Endothelial cell of coronary artery (primary cell): ENCODE data around the gene AGAP9. TPM values are rescaled to one million over a fixed set of nuclear protein-coding genes. Genes with fewer than 3 reads are reported as not detected.

Experiments
- total RNA-seq: library from RNA; depleted of rRNA; stranded (reverse); fragments of >200 nt; gene quantifications from 2 replicates; pipeline ENCODE4 v1.2.3, GENCODE V29; 2014

The AGAP9 gene
- total RNA-seq: 0.90 and 2.9 TPM in 2 replicates

DNA sequence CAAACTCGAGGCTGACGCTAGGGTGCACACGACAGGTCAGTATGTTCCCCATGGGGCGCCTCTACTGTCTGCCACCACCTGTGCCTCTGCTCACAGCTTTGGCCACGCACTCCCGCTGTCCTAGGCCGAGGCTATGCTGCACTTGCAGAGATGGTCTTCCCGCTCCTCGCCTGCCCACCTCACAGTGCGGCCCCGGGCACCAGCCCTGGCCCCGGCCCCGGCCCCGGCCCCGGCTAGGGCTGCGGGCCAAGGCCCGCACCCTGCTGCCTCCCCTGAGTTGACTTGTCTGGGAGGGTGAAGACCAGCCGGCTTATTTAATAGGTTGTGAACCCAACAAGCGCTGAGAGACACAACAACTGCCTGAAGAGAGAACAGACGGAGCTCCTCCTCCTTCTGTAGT lies at the start of gene AGAP9:
Gene AGAP9, minus strand, starts transcription at position 164 of the 400 bp plus-strand sequence. Its CDS starts 112 bp downstream, at position 52.

DNA sequence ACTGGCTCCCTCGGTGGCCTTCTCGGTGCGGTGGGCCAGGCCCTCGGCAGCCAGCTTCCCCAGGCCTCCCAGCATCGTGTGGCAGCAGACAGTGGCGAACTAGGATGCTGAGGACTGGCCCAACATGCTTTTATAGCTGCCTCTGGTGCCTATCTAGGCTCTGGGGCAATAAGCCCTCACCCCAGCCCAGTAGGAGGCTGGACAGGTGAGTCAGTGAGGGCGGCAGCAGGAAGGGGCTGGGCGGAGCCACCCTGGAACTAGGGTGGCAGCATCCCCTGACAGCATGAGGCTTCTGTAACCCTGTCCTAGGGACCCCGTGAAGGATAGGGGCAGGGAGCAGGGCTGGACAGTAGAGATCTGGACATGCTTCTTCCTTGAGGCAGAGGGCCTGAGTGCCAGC lies 31.8 kb downstream of the AGAP9 start, which contains the start of gene FAM25G:
Gene FAM25G, minus strand, starts transcription at position 101 of the 400 bp plus-strand sequence. Its CDS starts 26 bp downstream, at position 75.

DNA sequence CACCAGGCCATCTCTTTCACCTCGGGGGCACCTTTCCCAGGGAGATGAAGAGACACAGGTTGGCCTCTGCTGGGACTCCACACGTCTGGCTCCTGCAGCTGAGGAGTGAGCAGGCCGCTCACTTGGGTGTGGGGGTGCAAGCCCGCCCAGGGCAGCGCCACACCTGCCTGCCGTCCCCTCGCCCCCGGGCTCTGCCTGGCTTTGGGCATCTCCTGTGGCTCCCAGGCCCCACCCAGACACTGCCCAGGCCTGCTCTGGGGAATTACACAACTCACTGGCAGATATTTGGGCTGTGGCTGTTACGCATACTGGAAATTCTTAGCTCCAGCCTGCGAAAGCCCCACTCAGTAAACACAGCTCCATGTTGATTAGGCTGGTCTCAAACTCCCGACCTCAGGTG lies 39.5 kb downstream of the AGAP9 start, which contains the start of gene ANXA8:
Gene ANXA8, minus strand, starts transcription at position 193 of the 400 bp plus-strand sequence. Its CDS starts 182 bp downstream, at position 11.

Other genes with a start within 250 kb of the AGAP9 start
- gene GDF10, start 223.4 kb downstream of the AGAP9 start, total RNA-seq: not detected in 2 replicates
- gene GDF2, start 201.2 kb downstream of the AGAP9 start, total RNA-seq: not detected in 2 replicates
- gene RBP3, start 175.3 kb downstream of the AGAP9 start, total RNA-seq: not detected in 2 replicates
- gene ZNF488, start 139.3 kb downstream of the AGAP9 start, total RNA-seq: under 0.01 and 0.09 TPM in 2 replicates
- gene ANXA8, start 39.5 kb downstream of the AGAP9 start, total RNA-seq: 0.56 TPM in 1 of 2 replicates, not detected in the other
- gene FAM25G, start 31.9 kb downstream of the AGAP9 start, total RNA-seq: not detected in 2 replicates
- gene SYT15B, start 240.0 kb upstream of the AGAP9 start, total RNA-seq: 1.0 TPM in 1 of 2 replicates, not detected in the other